Osteoblast (primary cell): ENCODE measurements around the gene CCND2. TPM values are rescaled to one million over a fixed set of nuclear protein-coding genes. Genes with fewer than 3 reads are reported as not detected.
"Not testable (repeated sequence)": the region's sequence is repeated elsewhere in the genome, so short reads cannot be mapped to it uniquely, and the experiment has no call there.

Experiments used
- DNase-seq: peaks from one replicate; pipeline ENCODE4 v3.0.0; 2011; ENCODE audit warnings: low spot score, mixed read lengths; ENCODE audit not compliant: insufficient read length; ENCODE audit errors: missing footprints
- H2AFZ ChIP-seq: 2 replicates; pipeline ENCODE4 v1.6.0; 2011; ENCODE audit warnings: mild to moderate bottlenecking, low read length
- H3K27ac ChIP-seq: 2 replicates; pipeline ENCODE4 v1.5.1; 2011; ENCODE audit warnings: mild to moderate bottlenecking, low read depth, low read length, moderate library complexity
- H3K27me3 ChIP-seq: 2 replicates; pipeline ENCODE4 v1.6.0; 2012; ENCODE audit warnings: mild to moderate bottlenecking, control low read depth, inconsistent platforms, low read length, moderate library complexity; ENCODE audit not compliant: insufficient read depth
- H3K36me3 ChIP-seq: 2 replicates; pipeline ENCODE4 v1.5.1; 2011; ENCODE audit warnings: mild to moderate bottlenecking, low read length, control low read depth, moderate library complexity; ENCODE audit not compliant: insufficient read depth
- H3K4me1 ChIP-seq: 2 replicates; pipeline ENCODE4 v1.5.1; 2011; ENCODE audit warnings: mild to moderate bottlenecking, low read length, control low read depth, moderate library complexity; ENCODE audit not compliant: insufficient read depth
- H3K4me2 ChIP-seq: 2 replicates; pipeline ENCODE4 v1.6.0; 2011; ENCODE audit warnings: mild to moderate bottlenecking, low read length; ENCODE audit not compliant: insufficient read depth
- H3K4me3 ChIP-seq: fragments of 200-600 bp; sonication (generic); 3 replicates; pipeline ENCODE4 v1.5.1; 2012; ENCODE audit warnings: mild to moderate bottlenecking, low read length, inconsistent platforms; ENCODE audit not compliant: insufficient read depth
- H3K79me2 ChIP-seq: 2 replicates; pipeline ENCODE4 v1.6.0; 2012; ENCODE audit warnings: mild to moderate bottlenecking, low read length, control low read depth, inconsistent platforms; ENCODE audit not compliant: insufficient read depth
- H3K9me3 ChIP-seq: 2 replicates; pipeline ENCODE4 v1.5.1; 2011; ENCODE audit warnings: low read depth, low read length, control low read depth
- H4K20me1 ChIP-seq: 2 replicates; pipeline ENCODE4 v1.6.0; 2012; ENCODE audit warnings: mild to moderate bottlenecking, low read length, control low read depth; ENCODE audit not compliant: insufficient read depth
- CTCF ChIP-seq: IDR thresholded peaks from 2 replicates; pipeline ENCODE4 v1.5.1; 2011; ENCODE audit warnings: mild to moderate bottlenecking, low read depth, low read length, moderate library complexity; ENCODE audit errors: extremely low read depth
- total RNA-seq: library from RNA; depleted of rRNA; stranded (reverse); fragments of >200 nt; gene quantifications from 2 replicates; pipeline ENCODE4 v1.2.3, GENCODE V29; 2012

CCND2 gene
- total RNA-seq, 1 donor = 2.5 TPM

- no peaks in the 10 kb centered on the region for H3K36me3 ChIP-seq
- H4K20me1 ChIP-seq = no peaks in the 10 kb centered on the region
- H3K4me1 ChIP-seq = no peaks in the 10 kb centered on the region
- DNase-seq = no peak
- no peak for TF ChIP-seq CTCF
- no peak overlapping the region for H3K27ac ChIP-seq
- no peaks in the 10 kb centered on the region for H3K79me2 ChIP-seq
- no peaks in the 10 kb centered on the region for H3K27me3 ChIP-seq
- H3K4me3 ChIP-seq = no peak overlapping the region
- H2AFZ ChIP-seq = no peak overlapping the region
- H3K9me3 ChIP-seq = no peaks in the 10 kb centered on the region
- no peak overlapping the region for H3K4me2 ChIP-seq
Measured at GRCh38 chr12:4243091-4243490, 30.5 kb upstream of the CCND2 start.

DNA sequence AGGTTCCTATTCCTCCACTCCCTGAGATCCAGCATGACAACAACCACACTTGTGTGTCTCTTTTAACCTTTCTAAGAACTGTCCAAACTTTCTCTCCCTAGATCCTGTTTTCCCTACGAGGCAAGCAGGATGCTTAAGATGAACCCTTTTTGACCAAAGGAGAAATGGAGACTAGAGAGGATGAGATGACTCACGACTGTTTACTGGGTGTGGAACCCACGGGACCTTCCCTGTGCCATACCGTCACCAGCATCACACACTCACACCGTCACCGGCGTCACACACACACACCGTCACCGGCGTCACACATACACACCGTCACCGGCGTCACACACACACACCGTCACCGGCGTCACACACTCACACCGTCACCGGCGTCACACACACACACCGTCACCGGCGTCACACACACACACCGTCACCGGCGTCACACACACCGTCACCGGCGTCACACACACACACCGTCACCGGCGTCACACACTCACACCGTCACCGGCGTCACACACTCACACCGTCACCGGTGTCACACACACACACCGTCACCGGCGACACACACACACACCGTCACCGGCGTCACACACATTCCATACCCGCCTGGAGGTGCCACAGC, 30.0 kb upstream of the CCND2 start:
- H3K27me3 ChIP-seq, DNase-seq, H3K4me1 ChIP-seq, H3K27ac ChIP-seq, H4K20me1 ChIP-seq, H3K4me2 ChIP-seq, H3K36me3 ChIP-seq, H3K79me2 ChIP-seq, H2AFZ ChIP-seq, H3K4me3 ChIP-seq, H3K9me3 ChIP-seq: not testable (repeated sequence)

DNA sequence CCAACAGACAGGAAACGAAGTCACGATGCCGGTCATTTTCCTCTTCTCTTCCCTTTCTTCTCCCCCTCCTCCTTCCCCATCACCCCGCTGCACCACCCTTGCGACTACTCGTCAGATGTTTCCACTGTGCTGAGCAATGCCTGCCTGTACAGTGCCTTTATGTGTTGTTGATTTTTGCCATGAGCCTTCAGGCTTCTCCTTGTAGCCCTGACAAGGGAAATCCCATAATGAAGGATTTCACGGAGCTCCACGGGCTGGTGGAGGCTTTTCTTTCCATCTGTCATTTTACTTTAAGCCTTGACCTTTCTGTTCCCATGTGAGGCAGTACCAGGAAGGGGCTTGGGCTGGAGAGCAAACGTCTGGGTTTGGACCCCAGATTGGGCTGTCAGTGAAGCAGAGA, 28.7 kb upstream of the CCND2 start:
- no peaks in the 10 kb centered on the region for H3K27me3 ChIP-seq
- no peaks in the 10 kb centered on the region for H3K36me3 ChIP-seq
- no peak overlapping the region for H3K4me2 ChIP-seq
- H3K4me1 ChIP-seq = no peaks in the 10 kb centered on the region
- TF ChIP-seq CTCF = no peak
- DNase-seq = no peak
- H3K4me3 ChIP-seq = no peak overlapping the region
- no peaks in the 10 kb centered on the region for H4K20me1 ChIP-seq
- H3K27ac ChIP-seq = no peak overlapping the region
- H3K79me2 ChIP-seq = no peaks in the 10 kb centered on the region
- no peak overlapping the region for H2AFZ ChIP-seq
- no peaks in the 10 kb centered on the region for H3K9me3 ChIP-seq

- Histone ChIP-seq H3K4me3 (no peak overlapping the region), H3K27me3 (no peaks in the 10 kb centered on the region)
- DNase-seq = no peak
Measured at GRCh38 chr12:4245446-4245845, 28.1 kb upstream of the CCND2 start.

More at GRCh38 chr12:4245446-4245845, 28.1 kb upstream of the CCND2 start:
- TF ChIP-seq CTCF = no peak
- Histone ChIP-seq H4K20me1 (no peaks in the 10 kb centered on the region), H3K4me1 (no peaks in the 10 kb centered on the region), H3K27ac (no peak overlapping the region), H3K79me2 (no peaks in the 10 kb centered on the region), H3K9me3 (no peaks in the 10 kb centered on the region), H3K36me3 (no peaks in the 10 kb centered on the region), H2AFZ (no peak overlapping the region), H3K4me2 (no peak overlapping the region)
